VCaP (cell line): ENCODE data around the gene USP12.

Experiments used
- H3K27ac ChIP-seq: fragments of 450-650 bp; 2 replicates; pipeline ENCODE4 v1.5.1; 2017
- TF ChIP-seq, protein P1 (sequence below): fragments of 450-650 bp; conservative IDR thresholded peaks from 2 replicates; pipeline ENCODE4 v1.5.1; 2017; ENCODE audit warnings: mild to moderate bottlenecking, moderate library complexity

Gene USP12

GRCh38 chr13:27117158-27117557 lies 54.5 kb downstream of the USP12 start:
- TF ChIP-seq, protein P1, sequence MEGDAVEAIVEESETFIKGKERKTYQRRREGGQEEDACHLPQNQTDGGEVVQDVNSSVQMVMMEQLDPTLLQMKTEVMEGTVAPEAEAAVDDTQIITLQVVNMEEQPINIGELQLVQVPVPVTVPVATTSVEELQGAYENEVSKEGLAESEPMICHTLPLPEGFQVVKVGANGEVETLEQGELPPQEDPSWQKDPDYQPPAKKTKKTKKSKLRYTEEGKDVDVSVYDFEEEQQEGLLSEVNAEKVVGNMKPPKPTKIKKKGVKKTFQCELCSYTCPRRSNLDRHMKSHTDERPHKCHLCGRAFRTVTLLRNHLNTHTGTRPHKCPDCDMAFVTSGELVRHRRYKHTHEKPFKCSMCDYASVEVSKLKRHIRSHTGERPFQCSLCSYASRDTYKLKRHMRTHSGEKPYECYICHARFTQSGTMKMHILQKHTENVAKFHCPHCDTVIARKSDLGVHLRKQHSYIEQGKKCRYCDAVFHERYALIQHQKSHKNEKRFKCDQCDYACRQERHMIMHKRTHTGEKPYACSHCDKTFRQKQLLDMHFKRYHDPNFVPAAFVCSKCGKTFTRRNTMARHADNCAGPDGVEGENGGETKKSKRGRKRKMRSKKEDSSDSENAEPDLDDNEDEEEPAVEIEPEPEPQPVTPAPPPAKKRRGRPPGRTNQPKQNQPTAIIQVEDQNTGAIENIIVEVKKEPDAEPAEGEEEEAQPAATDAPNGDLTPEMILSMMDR, result no peak

GRCh38 chr13:27113436-27113835 lies 58.2 kb downstream of the USP12 start:
- no peak overlapping the region for H3K27ac ChIP-seq
- TF ChIP-seq, protein P1, result no peak

More at GRCh38 chr13:27117158-27117557, 54.5 kb downstream of the USP12 start:
- no peak overlapping the region for H3K27ac ChIP-seq

GRCh38 chr13:27112006-27112405 lies 59.6 kb downstream of the USP12 start:
- TF ChIP-seq, protein P1, result no peak
- no peak overlapping the region for H3K27ac ChIP-seq

DNA sequence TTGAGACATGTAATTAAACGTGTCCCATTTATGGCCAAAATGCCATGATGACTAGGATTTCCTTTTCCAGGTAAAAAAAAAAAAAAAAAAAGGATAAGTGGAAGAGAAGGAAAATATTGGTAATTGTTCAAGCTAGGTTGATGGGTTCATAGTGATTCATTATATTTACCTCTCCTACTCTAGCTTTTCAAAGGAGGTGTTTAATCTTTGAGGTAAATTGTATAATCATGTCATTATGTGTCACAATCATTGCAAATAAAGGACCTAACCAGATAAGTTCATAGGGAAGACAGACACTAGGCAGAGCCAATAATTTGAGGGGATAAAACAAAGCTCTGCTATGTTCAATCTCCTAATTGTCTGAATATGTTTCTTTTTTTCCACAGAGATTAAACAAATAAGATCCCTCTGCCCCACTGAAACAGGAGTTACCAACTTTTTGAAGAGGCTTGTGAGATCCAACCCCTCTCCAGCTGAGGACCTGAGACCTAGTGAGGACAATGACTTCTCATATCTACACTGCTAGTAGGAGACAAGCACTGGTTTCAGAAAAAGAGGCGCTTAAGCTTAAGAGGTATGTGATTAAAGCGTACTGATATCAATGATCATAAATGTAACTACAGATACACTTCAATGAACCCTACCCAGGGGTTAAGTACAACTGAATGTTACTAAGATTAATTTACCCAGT lies 61.4 kb downstream of the USP12 start:
- no peak overlapping the region for H3K27ac ChIP-seq
- TF ChIP-seq, protein P1, result no peak

DNA sequence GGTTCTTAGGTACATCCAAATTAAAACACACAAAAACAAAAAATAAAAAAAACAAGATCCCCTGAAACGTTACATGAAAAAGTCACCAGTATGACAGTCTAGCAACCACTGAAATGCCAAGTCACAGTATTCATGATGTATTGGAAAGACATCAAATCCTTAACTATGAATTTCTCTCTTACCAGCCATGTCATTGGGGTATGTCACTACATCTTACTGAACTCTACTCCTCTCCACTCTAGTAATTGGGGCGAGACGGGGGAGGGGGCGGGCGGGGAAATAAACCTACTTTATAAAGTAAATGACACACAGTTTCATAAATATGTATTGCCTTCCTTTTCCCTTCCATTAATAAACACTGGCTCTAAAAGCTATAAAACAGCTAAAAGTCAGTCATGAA lies 65.5 kb downstream of the USP12 start:
- TF ChIP-seq, protein P1, result no peak
- H3K27ac ChIP-seq, result no peak overlapping the region

GRCh38 chr13:27104606-27105005 lies 67.0 kb downstream of the USP12 start:
- TF ChIP-seq, protein P1, result no peak
- H3K27ac ChIP-seq, result no peak overlapping the region

DNA sequence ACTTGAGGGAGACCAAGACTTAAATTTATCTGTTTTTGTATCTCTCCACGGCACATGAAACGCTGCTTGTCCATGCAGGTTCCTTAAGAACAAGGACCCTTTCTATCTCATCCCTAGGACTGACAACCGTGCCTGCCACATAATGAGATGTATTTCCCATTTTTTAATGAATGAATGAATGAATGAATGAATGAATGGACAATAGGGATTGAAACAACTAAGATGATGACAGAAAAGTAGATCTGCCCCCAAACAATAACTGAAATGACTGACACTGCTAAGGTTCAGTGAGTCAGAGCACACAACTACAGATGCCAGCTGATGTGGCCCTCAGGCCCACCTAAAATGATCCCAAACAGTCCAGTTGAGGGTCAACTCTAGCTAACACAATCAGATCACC lies 69.8 kb downstream of the USP12 start:
- TF ChIP-seq, protein P1, result no peak
- H3K27ac ChIP-seq, result no peak overlapping the region
